ENCODE results near the gene IER5.
A peak's percentile ranks its signal among the peaks of the same experiment; 100 is the strongest.
"Not testable (repeated sequence)": the region's sequence is repeated elsewhere in the genome, so short reads cannot be mapped to it uniquely, and the experiment has no call there.

The IER5 gene

GRCh38 chr1:181050922-181051321, 37.6 kb upstream of the IER5 start:
- no peak for DNase-seq (ENCODE audit: low read depth)

GRCh38 chr1:181056560-181056959, 31.9 kb upstream of the IER5 start:
- H3K4me3 ChIP-seq (ENCODE audit: low read depth, low read length) = no peak overlapping the region
- TF ChIP-seq CTCF (IDR thresholded peaks at IDR 0.05; ENCODE audit: insufficient read depth, low read depth, low read length, missing control alignments) = no peak
- DNase-seq (ENCODE audit: low read depth) = no peak

More at GRCh38 chr1:181050922-181051321, 37.6 kb upstream of the IER5 start:
- no peak for TF ChIP-seq CTCF (IDR thresholded peaks at IDR 0.05; ENCODE audit: insufficient read depth, low read depth, low read length, missing control alignments)
- H3K4me3 ChIP-seq (ENCODE audit: low read depth, low read length) = no peak overlapping the region

GRCh38 chr1:181057079-181057478, 31.4 kb upstream of the IER5 start:
- DNase-seq (ENCODE audit: low read depth) = no peak
- no peak for TF ChIP-seq CTCF (IDR thresholded peaks at IDR 0.05; ENCODE audit: insufficient read depth, low read depth, low read length, missing control alignments)
- no peak overlapping the region for H3K4me3 ChIP-seq (ENCODE audit: low read depth, low read length)

- DNase-seq (ENCODE audit: low read depth) = no peak
- H3K4me3 ChIP-seq (ENCODE audit: low read depth, low read length) = no peak overlapping the region
- no peak for TF ChIP-seq CTCF (IDR thresholded peaks at IDR 0.05; ENCODE audit: insufficient read depth, low read depth, low read length, missing control alignments)
Measured at GRCh38 chr1:181059435-181059834, 29.1 kb upstream of the IER5 start.

GRCh38 chr1:181060066-181060465, 28.4 kb upstream of the IER5 start:
- TF ChIP-seq CTCF (IDR thresholded peaks at IDR 0.05; ENCODE audit: insufficient read depth, low read depth, low read length, missing control alignments) = no peak
- DNase-seq (ENCODE audit: low read depth) = no peak
- H3K4me3 ChIP-seq (ENCODE audit: low read depth, low read length) = no peak overlapping the region

GRCh38 chr1:181060947-181061346, 27.6 kb upstream of the IER5 start:
- not testable (repeated sequence) for DNase-seq (ENCODE audit: low read depth); H3K4me3 ChIP-seq (ENCODE audit: low read depth, low read length)

GRCh38 chr1:181061487-181061886, 27.0 kb upstream of the IER5 start:
- H3K4me3 ChIP-seq (ENCODE audit: low read depth, low read length) = peak overlapping the region; percentile 44
- no peak for DNase-seq (ENCODE audit: low read depth)
- TF ChIP-seq CTCF (IDR thresholded peaks at IDR 0.05; ENCODE audit: insufficient read depth, low read depth, low read length, missing control alignments) = no peak

Measured in GM12865 (cell line).